ENCODE results near the gene DOCK4. TPM values are rescaled to one million over a fixed set of nuclear protein-coding genes. Genes with fewer than 3 reads are reported as not detected.

The DOCK4 gene
- total RNA-seq, 1 donor from 2014 or later: 16.8 TPM

DNA sequence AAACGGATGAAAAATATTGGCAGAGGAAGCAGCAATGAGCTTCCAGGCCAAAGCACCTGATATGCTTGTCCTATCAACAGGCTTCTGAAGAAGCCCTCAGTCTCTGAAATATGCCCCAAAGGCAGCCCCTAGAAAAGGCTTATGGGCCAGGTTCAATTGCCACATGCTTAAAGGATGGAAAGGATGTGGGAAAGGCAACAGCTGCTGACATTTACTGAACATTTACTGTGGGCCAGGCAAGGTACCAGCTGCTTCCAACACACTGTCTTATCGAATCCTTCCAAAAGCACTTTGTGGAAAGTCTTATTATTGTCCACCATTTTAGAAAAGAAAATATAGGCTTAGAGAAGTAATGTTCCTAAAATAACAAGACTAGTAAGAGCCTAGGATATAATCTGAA, 56.5 kb downstream of the DOCK4 start:
- intact Hi-C loops (cut with DNase I): no loop called here
- DNase-seq (ENCODE audit: missing footprints) (no peak), ATAC-seq (no peak)

DNA sequence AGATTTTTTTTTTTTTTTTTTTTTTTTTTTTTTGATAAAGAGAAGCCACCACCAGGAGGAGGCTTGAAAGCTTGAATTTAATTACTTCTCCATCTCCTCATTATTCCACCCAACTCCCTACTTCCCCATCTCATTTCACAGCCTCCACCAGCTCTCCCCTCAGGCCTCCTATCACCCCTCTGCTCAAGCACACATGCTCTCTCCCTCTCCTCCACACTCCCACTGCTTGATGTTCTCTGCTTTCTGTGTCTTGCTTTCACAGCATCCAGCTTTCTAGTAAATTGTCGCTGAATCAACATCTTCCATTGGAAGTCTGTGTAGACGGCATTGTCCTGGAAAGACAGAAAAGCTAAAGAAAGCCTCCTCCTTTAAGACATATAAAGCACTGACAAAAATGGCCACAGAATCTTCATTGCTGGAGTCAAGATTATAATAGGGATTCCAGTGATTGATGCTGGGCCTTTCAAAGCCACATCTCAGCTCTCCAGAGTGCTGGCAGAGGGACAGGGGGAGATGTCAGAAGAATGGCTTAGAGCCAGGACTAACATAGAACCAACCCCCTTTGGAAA, 58.3 kb downstream of the DOCK4 start:
- intact Hi-C loops (cut with DNase I): no loop called here
- ATAC-seq (no peak), DNase-seq (ENCODE audit: missing footprints) (no peak)

GRCh38 chr7:112145206-112145605, 61.0 kb downstream of the DOCK4 start:
- ATAC-seq: no peak
- intact Hi-C loops (cut with DNase I): no loop called here

GRCh38 chr7:112144284-112145059, 61.7 kb downstream of the DOCK4 start:
- intact Hi-C loops (cut with DNase I): no loop called here
- DNase-seq (ENCODE audit: missing footprints): no peak
- peak; percentile 90 for ATAC-seq

More at GRCh38 chr7:112145206-112145605, 61.0 kb downstream of the DOCK4 start:
- DNase-seq (ENCODE audit: missing footprints): no peak

- intact Hi-C loops (cut with DNase I): no loop called here
- peak; percentile 89 for ATAC-seq
- DNase-seq (ENCODE audit: missing footprints): no peak
These were observed 62.6 kb downstream of the DOCK4 start for GRCh38 chr7:112143582-112143981.

DNA sequence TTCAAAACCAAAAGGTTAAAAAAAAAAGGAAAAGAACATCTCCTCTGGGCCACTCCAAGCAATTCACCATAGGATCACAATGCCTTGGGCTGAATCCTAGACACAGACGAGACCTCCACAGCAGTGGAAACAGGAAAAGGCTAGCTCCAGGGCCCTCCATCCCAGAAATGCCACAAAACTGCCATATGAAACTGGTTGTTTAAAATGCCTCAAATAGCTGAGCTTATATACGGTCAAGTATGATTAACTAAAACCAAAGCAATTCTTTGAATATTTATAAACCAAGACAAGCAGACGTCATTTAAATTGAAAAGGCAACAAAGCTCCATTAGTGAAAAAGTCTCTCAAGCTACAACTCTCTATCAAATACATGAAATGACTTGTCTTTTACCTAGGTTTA, 63.1 kb downstream of the DOCK4 start:
- DNase-seq (ENCODE audit: missing footprints): no peak
- ATAC-seq: no peak
- intact Hi-C loops (cut with DNase I): no loop called here

- intact Hi-C loops (cut with DNase I): no loop called here
- no peak for DNase-seq (ENCODE audit: missing footprints)
- ATAC-seq: no peak
These were observed 65.6 kb downstream of the DOCK4 start for GRCh38 chr7:112140600-112140999.

GRCh38 chr7:112138938-112139337, 67.3 kb downstream of the DOCK4 start:
- intact Hi-C loops (cut with DNase I): loop anchor here (10.0 kb wide), 1 partner anchor 184 kb away; no protein-coding TSS in a partner anchor
- ATAC-seq (no peak), DNase-seq (ENCODE audit: missing footprints) (no peak)

DNA sequence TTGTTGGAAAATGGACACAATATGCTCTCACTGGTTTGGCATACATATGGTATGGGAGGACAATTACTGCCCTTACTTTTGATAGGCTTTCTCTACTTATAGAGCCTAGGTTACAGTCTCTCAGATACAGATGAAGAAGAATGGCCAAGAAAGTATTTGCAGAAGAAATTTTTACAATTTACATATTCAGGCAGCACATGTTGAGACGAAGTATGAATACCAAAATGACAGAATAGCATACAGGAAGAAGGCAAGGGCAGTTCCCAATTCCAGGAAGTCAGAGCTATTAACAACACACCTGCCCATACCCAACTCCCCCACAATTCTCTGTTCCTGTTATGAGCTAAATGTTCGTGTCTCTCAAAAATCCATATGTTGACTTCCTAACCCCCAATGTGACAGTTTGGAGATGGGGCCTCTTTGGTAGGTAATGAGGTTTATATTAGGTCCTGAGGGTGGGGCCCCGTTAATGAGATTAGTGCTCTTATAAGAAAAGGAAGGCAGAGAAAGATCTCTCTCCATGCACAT, 67.8 kb downstream of the DOCK4 start:
- ATAC-seq: no peak
- DNase-seq (ENCODE audit: missing footprints): no peak
- intact Hi-C loops (cut with DNase I): loop anchor here (10.0 kb wide), 1 partner anchor 184 kb away; no protein-coding TSS in a partner anchor

DNA sequence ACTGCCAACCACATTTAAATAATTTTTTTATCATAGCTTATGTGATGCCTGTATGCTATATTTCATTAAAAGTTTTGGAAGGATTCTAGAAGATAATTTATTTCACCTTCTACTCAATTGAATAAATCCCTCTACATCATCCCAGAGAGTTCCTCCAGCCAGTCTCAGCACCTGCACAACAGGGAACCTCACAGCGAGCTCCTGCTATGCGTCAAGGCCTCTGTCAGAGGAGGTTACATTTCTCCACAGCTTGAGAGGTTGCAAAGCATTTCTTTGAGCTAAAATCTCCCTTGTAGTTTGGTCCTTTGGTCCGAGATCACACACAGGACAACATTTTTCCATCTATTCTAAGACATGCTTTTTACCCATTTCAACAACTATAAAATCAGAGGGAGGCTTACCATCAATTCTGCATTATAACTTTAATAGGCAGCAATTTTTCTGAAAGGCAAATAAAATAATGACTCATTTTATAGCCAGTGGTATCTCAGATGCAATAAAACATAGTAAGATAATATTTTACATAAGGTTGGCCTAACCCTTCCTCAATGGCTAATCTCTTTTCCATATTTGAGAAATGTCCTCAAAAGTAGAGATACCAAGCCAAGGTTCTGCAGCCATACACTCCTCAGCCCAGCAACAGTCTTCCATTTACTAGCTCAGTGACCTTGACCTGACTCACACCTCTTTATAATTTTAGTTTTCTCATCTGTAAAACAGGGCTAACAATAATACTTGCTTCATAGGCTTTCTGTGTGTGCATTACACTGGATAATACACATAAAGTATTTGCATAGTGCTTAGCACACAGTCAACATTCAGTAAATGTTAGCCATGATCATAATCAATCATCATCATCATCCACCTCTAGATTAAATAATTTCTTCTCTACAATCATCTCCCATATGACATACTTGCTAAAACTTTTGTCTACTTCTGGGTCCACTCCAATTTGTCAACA, 68.8 kb downstream of the DOCK4 start:
- intact Hi-C loops (cut with DNase I): loop anchor here (10.0 kb wide), 1 partner anchor 183 kb away; no protein-coding TSS in a partner anchor
- DNase-seq (ENCODE audit: missing footprints) (no peak), ATAC-seq (no peak)

GRCh38 chr7:112136271-112137008, 69.8 kb downstream of the DOCK4 start:
- intact Hi-C loops (cut with DNase I): loop anchor here (10.0 kb wide), 1 partner anchor 182 kb away; no protein-coding TSS in a partner anchor
- DNase-seq (ENCODE audit: missing footprints) (no peak), ATAC-seq (no peak)

- ATAC-seq (no peak), DNase-seq (ENCODE audit: missing footprints) (no peak)
- intact Hi-C loops (cut with DNase I): loop anchor here (10.0 kb wide), 1 partner anchor 181 kb away; no protein-coding TSS in a partner anchor
These were observed 70.4 kb downstream of the DOCK4 start for GRCh38 chr7:112135815-112136214.

GRCh38 chr7:112134039-112134438, 72.2 kb downstream of the DOCK4 start:
- intact Hi-C loops (cut with DNase I): loop anchor here (5.0 to 10.0 kb wide), 2 partner anchors 73 to 179 kb away; partner anchors contain the start of genes DOCK4 and ZNF277
- no peak for DNase-seq (ENCODE audit: missing footprints)
- ATAC-seq: no peak

DNA sequence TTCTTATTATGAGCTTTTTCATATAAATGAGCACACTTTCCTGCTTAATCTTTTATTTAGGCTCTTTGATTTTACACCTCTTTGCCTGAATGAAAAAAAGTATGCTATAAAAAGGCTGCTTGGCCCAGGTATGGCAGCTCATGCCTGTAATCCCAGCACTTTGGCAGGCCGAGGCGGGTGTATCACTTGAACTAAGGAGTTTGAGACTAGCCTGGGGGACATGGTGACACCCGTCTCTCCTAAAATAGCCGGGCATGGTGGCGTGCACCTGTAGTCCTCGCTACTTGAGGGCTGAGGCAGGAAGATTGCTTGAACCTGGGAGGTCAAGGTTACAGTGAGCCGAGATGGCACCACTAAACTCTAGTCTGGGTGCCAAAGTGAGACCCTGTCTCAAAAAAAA, 72.9 kb downstream of the DOCK4 start:
- DNase-seq (ENCODE audit: missing footprints): no peak
- intact Hi-C loops (cut with DNase I): loop anchor here (5.0 to 10.0 kb wide), 2 partner anchors 74 to 179 kb away; partner anchors contain the start of genes DOCK4 and ZNF277
- ATAC-seq: no peak

DNA sequence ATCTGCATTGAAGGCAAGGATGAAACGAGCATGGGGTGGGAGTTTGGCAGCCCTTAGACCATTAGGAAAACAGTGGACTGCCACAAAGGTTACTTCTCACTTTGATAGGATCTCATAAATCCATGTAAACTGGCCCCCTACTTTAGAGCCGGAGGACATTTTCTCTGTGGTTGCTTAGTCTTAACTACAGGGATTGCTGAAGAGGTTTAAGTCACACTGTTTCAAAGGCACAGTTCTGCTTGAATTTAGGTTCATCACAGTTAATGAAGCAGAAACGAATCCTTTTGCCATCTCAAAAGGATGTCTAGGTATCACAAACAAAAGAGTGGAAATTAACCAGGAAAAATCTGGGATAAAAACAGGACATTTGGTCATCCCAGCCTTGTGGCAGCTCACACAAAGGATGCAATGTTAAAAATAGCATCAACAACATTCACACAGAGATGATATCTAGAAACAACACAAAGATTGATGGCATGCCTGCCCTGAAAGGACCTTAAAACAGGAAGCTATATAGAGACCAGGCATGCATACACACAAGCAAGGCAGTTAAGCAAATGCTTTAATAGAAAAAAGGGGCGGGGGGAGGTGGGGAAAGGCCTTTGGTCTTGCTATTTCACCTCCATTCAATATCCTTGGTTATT, 74.0 kb downstream of the DOCK4 start:
- no peak for ATAC-seq
- no peak for DNase-seq (ENCODE audit: missing footprints)
- intact Hi-C loops (cut with DNase I): loop anchor here (5.0 to 10.0 kb wide), 2 partner anchors 75 to 177 kb away; partner anchors contain the start of genes DOCK4 and ZNF277

- intact Hi-C loops (cut with DNase I): loop anchor here (5.0 to 10.0 kb wide), 2 partner anchors 76 to 176 kb away; partner anchors contain the start of genes DOCK4 and ZNF277
- ATAC-seq: no peak
- DNase-seq (ENCODE audit: missing footprints): no peak
These were observed 75.3 kb downstream of the DOCK4 start for GRCh38 chr7:112130729-112131410.

Measured in Right ventricle myocardium inferior (tissue), 1 donor.